Astrocyte (in vitro differentiated cells and primary cell): ENCODE data around the gene ASB18.

Experiments
- EZH2 ChIP-seq: IDR thresholded peaks from 2 replicates; pipeline ENCODE4 v1.6.1; 2012; ENCODE audit warnings: mild to moderate bottlenecking, low read length, inconsistent platforms; ENCODE audit not compliant: insufficient read depth
- TF ChIP-seq, protein P1 (sequence below): IDR thresholded peaks from 2 replicates; pipeline ENCODE4 v1.5.1; 2011; ENCODE audit warnings: low read depth, mild to moderate bottlenecking, inconsistent platforms, low read length, moderate library complexity; ENCODE audit not compliant: insufficient read depth

GRCh38 chr2:236209535-236209934 lies 54.7 kb downstream of the ASB18 start:
- TF ChIP-seq, protein P1, sequence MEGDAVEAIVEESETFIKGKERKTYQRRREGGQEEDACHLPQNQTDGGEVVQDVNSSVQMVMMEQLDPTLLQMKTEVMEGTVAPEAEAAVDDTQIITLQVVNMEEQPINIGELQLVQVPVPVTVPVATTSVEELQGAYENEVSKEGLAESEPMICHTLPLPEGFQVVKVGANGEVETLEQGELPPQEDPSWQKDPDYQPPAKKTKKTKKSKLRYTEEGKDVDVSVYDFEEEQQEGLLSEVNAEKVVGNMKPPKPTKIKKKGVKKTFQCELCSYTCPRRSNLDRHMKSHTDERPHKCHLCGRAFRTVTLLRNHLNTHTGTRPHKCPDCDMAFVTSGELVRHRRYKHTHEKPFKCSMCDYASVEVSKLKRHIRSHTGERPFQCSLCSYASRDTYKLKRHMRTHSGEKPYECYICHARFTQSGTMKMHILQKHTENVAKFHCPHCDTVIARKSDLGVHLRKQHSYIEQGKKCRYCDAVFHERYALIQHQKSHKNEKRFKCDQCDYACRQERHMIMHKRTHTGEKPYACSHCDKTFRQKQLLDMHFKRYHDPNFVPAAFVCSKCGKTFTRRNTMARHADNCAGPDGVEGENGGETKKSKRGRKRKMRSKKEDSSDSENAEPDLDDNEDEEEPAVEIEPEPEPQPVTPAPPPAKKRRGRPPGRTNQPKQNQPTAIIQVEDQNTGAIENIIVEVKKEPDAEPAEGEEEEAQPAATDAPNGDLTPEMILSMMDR, result no peak
- TF ChIP-seq EZH2, result no peak
